ENCODE results near the gene CARD8. TPM values are rescaled to one million over a fixed set of nuclear protein-coding genes. Genes with fewer than 3 reads are reported as not detected.

CARD8 gene
- total and polyA plus RNA-seq, 2 of the 8 experiments (the other 6 are each of a cell fraction or from before 2014, with no cell fraction given), result 8.9 to 24.4 TPM

GRCh38 chr19:48196321-48196763, 59.4 kb downstream of the CARD8 start:
- no peak overlapping the region for H2AK5ac ChIP-seq (ENCODE audit: low read depth, low read length)
- H4K20me1 ChIP-seq (replicated peaks in 1 of 2; ENCODE audit: control insufficient read depth in 1 of 2, insufficient read depth in 2 of 2, low read length in 2 of 2), result peaks cover 0 to 2% of the 10 kb centered on the region in 2 experiments
- H2BK120ac ChIP-seq (replicated peaks; ENCODE audit: low read depth, low read length), result no peak overlapping the region
- FAIRE-seq (no peak), DNase-seq (ENCODE audit: low read depth in 1 of 2, low spot score in 2 of 2) (no peak)
- no peak overlapping the region for H4K5ac ChIP-seq (ENCODE audit: insufficient read length, low read depth, low read length)
- no peak overlapping the region for H4K8ac ChIP-seq (ENCODE audit: extremely low read depth, insufficient read depth, low read length)
- ChIA-PET POLR2A (ENCODE audit: partially characterized antibody) (interaction anchor here (0.6 to 1.9 kb wide), 6 partner anchors 9 to 659 kb away, joined by 3 to 7 read pairs (median 4); no protein-coding TSS in a partner anchor), CTCF (ENCODE audit: partially characterized antibody) (interaction anchor here (0.6 to 1.2 kb wide), 2 partner anchors 33 to 97 kb away, joined by 3 read pairs; no protein-coding TSS in a partner anchor)
- H3K56ac ChIP-seq (replicated peaks; ENCODE audit: insufficient read length, low read depth, low read length), result no peak overlapping the region
- H3K4me3 ChIP-seq (ENCODE audit: extremely low read depth in 1 of 4, insufficient read depth in 2 of 4, low read depth in 3 of 4, low read length in 4 of 4), result no peak overlapping the region
- H3K4me2 ChIP-seq (ENCODE audit: insufficient read depth in 1 of 2, low read depth in 2 of 2, low read length in 2 of 2), result no peak overlapping the region
- no peak overlapping the region for H2AFZ ChIP-seq (ENCODE audit: low read length)
- no peak overlapping the region for H4K91ac ChIP-seq (replicated peaks; ENCODE audit: insufficient read length, low read length)
- H3K9me3 ChIP-seq (ENCODE audit: insufficient read depth in 2 of 2, low read depth in 1 of 2, low read length in 1 of 2), result no peaks in the 10 kb centered on the region
- 95% methylated on average over 21 of the region's 23 CpGs; no CpG with 5 or more reads in 1 of the 2 experiments for WGBS, 2 experiments (ENCODE audit: extremely low coverage in 1 of 2, insufficient coverage in 1 of 2, insufficient read length in 1 of 2, insufficient replicate concordance in 2 of 2, low coverage in 1 of 2, low lambda C conversion rate in 2 of 2, missing lambda C conversion rate in 1 of 2)
- H2BK20ac ChIP-seq (ENCODE audit: low read length), result no peak overlapping the region
- no peak overlapping the region for H3K27ac ChIP-seq (ENCODE audit: low read depth, low read length)
- H2BK5ac ChIP-seq (ENCODE audit: low read depth, low read length), result no peak overlapping the region
- H3K9ac ChIP-seq (replicated peaks in 1 of 4; ENCODE audit: extremely low read depth in 1 of 4, low read depth in 3 of 4, low read length in 3 of 4), result no peak overlapping the region
- no peak overlapping the region for H2BK12ac ChIP-seq (ENCODE audit: low read depth, low read length)
- no peaks in the 10 kb centered on the region; the same call in 1 of the 2 replicates for H3K23me2 ChIP-seq (ENCODE audit: low read depth, low read length)
- H2BK15ac ChIP-seq (ENCODE audit: low read length), result no peak overlapping the region
- peaks cover 0 to 9% (median 0%) of the 10 kb centered on the region in 4 experiments; a peak in 2 of 8 replicates for H3K36me3 ChIP-seq (ENCODE audit: control insufficient read depth in 2 of 4, insufficient read depth in 4 of 4, low read length in 3 of 4)
- TF ChIP-seq SIRT6 (IDR thresholded peaks at IDR 0.05; ENCODE audit: low read length) (no peak), RXRA (IDR thresholded peaks at IDR 0.05; ENCODE audit: insufficient read depth, low read depth, low read length) (no peak), SIX5 (IDR thresholded peaks at IDR 0.05; ENCODE audit: low read depth, low read length) (no peak), CTCF (IDR thresholded peaks at IDR 0.05; ENCODE audit: control extremely low read depth in 1 of 3, insufficient read depth in 1 of 3, low read depth in 1 of 3, low read length in 3 of 3) (no peak), POLR2AphosphoS5 (IDR thresholded peaks at IDR 0.05; ENCODE audit: low read depth, low read length) (no peak; the same call in 1 of the 2 replicates), CBX5 (IDR thresholded peaks at IDR 0.05; ENCODE audit: low read depth, low read length) (no peak), TAF7 (optimal IDR thresholded peaks at IDR 0.05; ENCODE audit: borderline replicate concordance, low read depth, low read length) (no peak), NRF1 (IDR thresholded peaks at IDR 0.05; ENCODE audit: low read depth, low read length) (no peak)
- H3K27me3 ChIP-seq (replicated peaks in 1 of 4; ENCODE audit: control insufficient read depth in 3 of 4, extremely low read depth in 1 of 4, insufficient read depth in 3 of 4, low read length in 3 of 4), result no peaks in the 10 kb centered on the region; a peak in 1 of 7 replicates
- no peak overlapping the region for H3K18ac ChIP-seq (ENCODE audit: extremely low read depth, low read length)
- no peak overlapping the region for H3K23ac ChIP-seq (ENCODE audit: insufficient read length)
- no peak overlapping the region for H3K14ac ChIP-seq (ENCODE audit: insufficient read length)
- no peak overlapping the region for H3K4ac ChIP-seq (replicated peaks; ENCODE audit: insufficient read length, low read depth, low read length)
- no peaks in the 10 kb centered on the region for H3K79me2 ChIP-seq (ENCODE audit: control insufficient read depth in 1 of 2, insufficient read depth in 2 of 2, low read length in 2 of 2)
- peaks cover 0 to 4% (median 0%) of the 10 kb centered on the region in 4 experiments; a peak in 1 of 7 replicates for H3K4me1 ChIP-seq (replicated peaks in 1 of 4; ENCODE audit: control insufficient read depth in 3 of 4, insufficient read depth in 4 of 4, low read length in 3 of 4)
- no peaks in the 10 kb centered on the region; the same call in none of the 2 replicates for H3K79me1 ChIP-seq (ENCODE audit: low read depth, low read length)

Data from H1 (cell line).